Smooth muscle cell (in vitro differentiated cells): ENCODE data around the gene PHYKPL. TPM values are rescaled to one million over a fixed set of nuclear protein-coding genes. Genes with fewer than 3 reads are reported as not detected.

Source experiments
- DNase-seq: peaks from one replicate; lab custom pipeline; 2025; ENCODE audit not compliant: unreplicated experiment; lab: John Stamatoyannopoulos, UW
- H2AFZ ChIP-seq: fragments of 200-600 bp; sonication (generic); 2 replicates; pipeline ENCODE4 v1.6.0; 2016; ENCODE audit warnings: antibody characterized with exemption, low read depth, mild to moderate bottlenecking
- H3F3A ChIP-seq: fragments of 200-600 bp; sonication (generic); 2 replicates; pipeline ENCODE4 v1.6.0; 2017; ENCODE audit warnings: antibody characterized with exemption, low read depth
- H3K27ac ChIP-seq: fragments of 200-600 bp; sonication (generic); 2 replicates; pipeline ENCODE4 v1.5.1; 2016; ENCODE audit warnings: low read depth, mild to moderate bottlenecking
- H3K27me3 ChIP-seq: fragments of 200-600 bp; sonication (generic); 2 replicates; pipeline ENCODE4 v1.6.1; 2016; ENCODE audit warnings: low read depth, mild to moderate bottlenecking
- H3K36me3 ChIP-seq: fragments of 200-600 bp; sonication (generic); 2 replicates; pipeline ENCODE4 v1.5.1; 2016; ENCODE audit warnings: low read depth
- H3K4me1 ChIP-seq: fragments of 200-600 bp; sonication (generic); 2 replicates; pipeline ENCODE4 v1.5.1; 2016; ENCODE audit warnings: low read depth
- H3K4me2 ChIP-seq: fragments of 200-600 bp; sonication (generic); 2 replicates; pipeline ENCODE4 v1.6.0; 2016; ENCODE audit warnings: mild to moderate bottlenecking
- H3K4me3 ChIP-seq: fragments of 200-600 bp; sonication (generic); 2 replicates; pipeline ENCODE4 v1.5.1; 2016; ENCODE audit warnings: mild to moderate bottlenecking
- H3K79me2 ChIP-seq: fragments of 200-600 bp; sonication (generic); 2 replicates; pipeline ENCODE4 v1.6.0; 2016; ENCODE audit warnings: low read depth, mild to moderate bottlenecking
- H3K9ac ChIP-seq: fragments of 200-600 bp; sonication (generic); 2 replicates; pipeline ENCODE4 v1.6.0; 2016; ENCODE audit warnings: low read depth
- H3K9me3 ChIP-seq: fragments of 200-600 bp; sonication (generic); replicated peaks from 2 replicates; pipeline ENCODE4 v1.5.1; 2016; ENCODE audit warnings: low read depth
- H4K20me1 ChIP-seq: fragments of 200-600 bp; sonication (generic); 2 replicates; pipeline ENCODE4 v1.6.0; 2016; ENCODE audit warnings: low read depth
- WGBS: methylation state at CpG from one replicate; pipeline ENCODE4 v1.1.7; 2016; ENCODE audit warnings: low lambda C conversion rate; 5-methylcytosine and 5-hydroxymethylcytosine counted together
- polyA plus RNA-seq: library from polyadenylated mRNA; unstranded; fragments of >200 nt; fragmentation: Nextera tagmentation; extraction: Ambion mirVana; gene quantifications from 2 replicates; pipeline ENCODE4 v1.2.1, GENCODE V29; 2016
- total RNA-seq: library from RNA; depleted of rRNA; stranded (reverse); fragments of >200 nt; gene quantifications from 2 replicates; pipeline ENCODE4 v1.2.3, GENCODE V29; 2014
- TF ChIP-seq, protein P1 (sequence below): fragments of 200-600 bp; sonication (generic); IDR thresholded peaks from 2 replicates; pipeline ENCODE4 v1.5.1; 2017; ENCODE audit warnings: borderline replicate concordance, mild to moderate bottlenecking, antibody characterized with exemption; ENCODE audit not compliant: insufficient read depth, poor library complexity, severe bottlenecking

Gene PHYKPL
- total and polyA plus RNA-seq, 2 experiments from 2014 or later = 15.7 to 27.8 TPM

DNA sequence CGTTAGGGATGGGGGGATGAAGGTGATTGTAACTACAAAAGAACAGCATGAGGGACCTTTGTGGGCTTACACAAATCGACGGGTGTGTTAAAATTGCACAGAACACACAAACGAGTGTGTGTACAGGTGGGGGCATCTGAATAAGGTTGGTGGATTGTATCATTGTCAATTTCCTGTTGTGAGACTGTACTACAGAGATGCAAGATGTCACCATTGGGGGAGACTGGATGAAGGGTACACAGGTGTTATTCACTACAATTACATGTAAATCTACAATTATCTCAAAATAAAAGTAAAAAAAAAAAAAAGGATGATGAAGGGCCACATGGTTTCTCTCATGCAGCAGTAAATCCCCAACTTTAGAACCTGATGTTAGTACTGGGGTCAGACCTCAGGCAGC lies 31.4 kb upstream of the PHYKPL start:
- H3K27me3 ChIP-seq = no peaks in the 10 kb centered on the region
- DNase-seq = no peak
- no peak overlapping the region for H3K4me3 ChIP-seq
- no peak overlapping the region for H2AFZ ChIP-seq
- H3K79me2 ChIP-seq = no peaks in the 10 kb centered on the region
- no peaks in the 10 kb centered on the region for H4K20me1 ChIP-seq
- WGBS = 96% methylated on average over 4 of the region's 4 CpGs
- no peaks in the 10 kb centered on the region for H3K4me1 ChIP-seq
- H3K9me3 ChIP-seq = no peaks in the 10 kb centered on the region
- no peak overlapping the region for H3K4me2 ChIP-seq
- no peak overlapping the region for H3K27ac ChIP-seq
- H3F3A ChIP-seq = no peaks in the 10 kb centered on the region
- H3K36me3 ChIP-seq = no peaks in the 10 kb centered on the region
- no peak overlapping the region for H3K9ac ChIP-seq
- TF ChIP-seq, protein P1, sequence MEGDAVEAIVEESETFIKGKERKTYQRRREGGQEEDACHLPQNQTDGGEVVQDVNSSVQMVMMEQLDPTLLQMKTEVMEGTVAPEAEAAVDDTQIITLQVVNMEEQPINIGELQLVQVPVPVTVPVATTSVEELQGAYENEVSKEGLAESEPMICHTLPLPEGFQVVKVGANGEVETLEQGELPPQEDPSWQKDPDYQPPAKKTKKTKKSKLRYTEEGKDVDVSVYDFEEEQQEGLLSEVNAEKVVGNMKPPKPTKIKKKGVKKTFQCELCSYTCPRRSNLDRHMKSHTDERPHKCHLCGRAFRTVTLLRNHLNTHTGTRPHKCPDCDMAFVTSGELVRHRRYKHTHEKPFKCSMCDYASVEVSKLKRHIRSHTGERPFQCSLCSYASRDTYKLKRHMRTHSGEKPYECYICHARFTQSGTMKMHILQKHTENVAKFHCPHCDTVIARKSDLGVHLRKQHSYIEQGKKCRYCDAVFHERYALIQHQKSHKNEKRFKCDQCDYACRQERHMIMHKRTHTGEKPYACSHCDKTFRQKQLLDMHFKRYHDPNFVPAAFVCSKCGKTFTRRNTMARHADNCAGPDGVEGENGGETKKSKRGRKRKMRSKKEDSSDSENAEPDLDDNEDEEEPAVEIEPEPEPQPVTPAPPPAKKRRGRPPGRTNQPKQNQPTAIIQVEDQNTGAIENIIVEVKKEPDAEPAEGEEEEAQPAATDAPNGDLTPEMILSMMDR = no peak

DNA sequence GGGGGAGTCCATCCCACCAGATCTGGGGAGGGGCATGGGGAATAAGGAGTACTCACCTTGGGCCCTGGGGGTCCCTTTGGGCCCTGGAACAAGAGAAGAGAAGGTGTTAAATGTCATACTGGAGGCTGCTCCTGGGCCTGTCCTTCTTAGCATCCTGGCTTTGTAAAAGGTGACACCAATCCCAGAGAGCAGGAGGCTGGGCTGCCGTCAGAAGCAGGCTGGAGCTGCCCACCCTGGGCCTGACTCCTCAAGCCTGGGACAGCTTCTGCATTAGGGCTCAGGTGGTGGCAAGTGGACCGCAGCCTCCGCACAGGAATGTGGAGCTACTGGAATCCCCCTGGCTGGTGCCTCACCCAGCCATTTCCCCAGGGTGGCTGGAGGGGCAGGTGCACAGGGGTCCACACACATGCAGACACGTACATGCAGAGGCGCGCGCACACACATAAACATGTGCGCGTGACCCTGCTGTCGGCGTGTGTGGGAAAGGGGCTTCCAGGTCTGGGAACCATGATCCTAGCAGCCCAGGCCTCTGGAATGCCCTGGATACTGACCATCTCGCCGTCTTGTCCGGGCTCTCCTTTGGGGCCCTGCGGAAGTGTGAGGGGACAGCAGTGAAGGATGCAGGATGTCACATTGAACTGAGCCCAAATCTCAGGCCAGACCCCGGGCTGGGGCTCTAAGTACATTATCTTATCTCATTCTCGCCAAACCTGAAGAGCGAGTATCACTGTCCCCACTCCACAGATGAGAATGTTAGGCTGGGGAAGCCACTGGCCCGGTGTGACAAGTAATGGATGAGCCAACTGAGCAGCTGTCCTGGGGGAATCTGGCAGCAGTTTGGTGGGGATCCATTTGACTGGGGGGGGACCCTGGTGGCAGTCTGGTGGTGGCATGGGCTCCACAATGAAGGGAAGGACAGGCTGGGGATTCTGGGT lies 29.3 kb upstream of the PHYKPL start:
- 89% methylated on average over 19 of the region's 19 CpGs for WGBS
- H3K4me3 ChIP-seq = no peak overlapping the region
- H3K4me1 ChIP-seq = no peaks in the 10 kb centered on the region
- no peaks in the 10 kb centered on the region for H3K9me3 ChIP-seq
- no peak for DNase-seq
- no peak overlapping the region for H3K9ac ChIP-seq
- H3F3A ChIP-seq = no peaks in the 10 kb centered on the region
- no peak overlapping the region for H3K4me2 ChIP-seq
- H3K36me3 ChIP-seq = no peaks in the 10 kb centered on the region
- TF ChIP-seq, protein P1 = no peak
- no peaks in the 10 kb centered on the region for H3K27me3 ChIP-seq
- no peak overlapping the region for H2AFZ ChIP-seq
- no peak overlapping the region for H3K27ac ChIP-seq
- no peaks in the 10 kb centered on the region for H4K20me1 ChIP-seq
- H3K79me2 ChIP-seq = no peaks in the 10 kb centered on the region

DNA sequence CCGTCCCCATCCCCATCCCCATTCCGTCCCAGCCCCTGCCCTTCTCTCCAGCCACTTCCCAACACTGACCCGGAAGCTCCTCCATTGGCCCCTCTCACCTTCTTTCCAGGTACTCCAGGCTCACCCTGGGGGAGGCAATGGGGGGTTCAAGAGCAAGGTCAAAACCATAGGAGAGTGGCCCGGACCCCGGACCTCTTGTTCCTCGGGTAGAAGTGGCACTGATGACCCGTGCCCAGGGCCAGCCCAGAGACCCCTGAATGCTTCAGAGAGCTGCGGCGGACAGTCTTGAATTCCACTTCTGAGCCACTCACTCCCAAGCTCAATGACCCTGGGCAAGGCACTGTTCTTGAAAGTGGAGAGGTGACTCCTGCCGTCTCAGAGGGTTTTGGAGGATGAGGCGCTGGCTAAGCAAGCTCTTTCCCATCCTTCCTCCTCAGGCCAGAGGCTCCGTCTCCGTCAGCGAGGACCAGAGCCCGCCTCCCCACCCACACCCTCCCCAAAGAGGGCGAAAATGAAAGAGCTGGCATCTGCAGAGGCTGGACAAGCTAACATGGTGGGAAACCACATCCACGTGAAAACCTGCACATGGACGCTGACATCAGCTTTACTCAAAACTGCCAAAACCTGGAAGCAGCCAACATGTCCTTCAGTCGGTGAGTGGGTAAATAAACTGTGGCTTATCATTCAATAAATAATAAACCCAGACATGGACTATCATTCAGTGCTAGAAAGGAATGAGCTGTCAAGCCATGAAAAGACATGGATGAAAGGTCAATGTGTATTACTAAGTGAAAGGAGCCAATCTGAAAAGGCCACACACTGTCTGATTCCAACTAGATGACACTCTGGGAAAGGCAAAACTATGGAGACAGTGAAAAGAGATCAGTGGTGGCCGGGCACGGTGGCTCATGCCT lies 27.3 kb upstream of the PHYKPL start:
- no peaks in the 10 kb centered on the region for H3F3A ChIP-seq
- no peak overlapping the region for H3K4me2 ChIP-seq
- TF ChIP-seq, protein P1 = no peak
- H3K79me2 ChIP-seq = no peaks in the 10 kb centered on the region
- no peaks in the 10 kb centered on the region for H4K20me1 ChIP-seq
- H2AFZ ChIP-seq = no peak overlapping the region
- H3K27ac ChIP-seq = no peak overlapping the region
- no peaks in the 10 kb centered on the region for H3K27me3 ChIP-seq
- H3K9ac ChIP-seq = no peak overlapping the region
- H3K36me3 ChIP-seq = no peaks in the 10 kb centered on the region
- no peaks in the 10 kb centered on the region for H3K9me3 ChIP-seq
- no peak for DNase-seq
- no peak overlapping the region for H3K4me3 ChIP-seq
- H3K4me1 ChIP-seq = no peaks in the 10 kb centered on the region
- 83% methylated on average over 18 of the region's 21 CpGs for WGBS
